ENCODE measurements around the gene SAP130. TPM values are rescaled to one million over a fixed set of nuclear protein-coding genes. Genes with fewer than 3 reads are reported as not detected.

SAP130 gene
- total and polyA plus RNA-seq, 2 of the 4 experiments (the other 2 are of a cell fraction): 6.1 to 17.1 TPM

DNA sequence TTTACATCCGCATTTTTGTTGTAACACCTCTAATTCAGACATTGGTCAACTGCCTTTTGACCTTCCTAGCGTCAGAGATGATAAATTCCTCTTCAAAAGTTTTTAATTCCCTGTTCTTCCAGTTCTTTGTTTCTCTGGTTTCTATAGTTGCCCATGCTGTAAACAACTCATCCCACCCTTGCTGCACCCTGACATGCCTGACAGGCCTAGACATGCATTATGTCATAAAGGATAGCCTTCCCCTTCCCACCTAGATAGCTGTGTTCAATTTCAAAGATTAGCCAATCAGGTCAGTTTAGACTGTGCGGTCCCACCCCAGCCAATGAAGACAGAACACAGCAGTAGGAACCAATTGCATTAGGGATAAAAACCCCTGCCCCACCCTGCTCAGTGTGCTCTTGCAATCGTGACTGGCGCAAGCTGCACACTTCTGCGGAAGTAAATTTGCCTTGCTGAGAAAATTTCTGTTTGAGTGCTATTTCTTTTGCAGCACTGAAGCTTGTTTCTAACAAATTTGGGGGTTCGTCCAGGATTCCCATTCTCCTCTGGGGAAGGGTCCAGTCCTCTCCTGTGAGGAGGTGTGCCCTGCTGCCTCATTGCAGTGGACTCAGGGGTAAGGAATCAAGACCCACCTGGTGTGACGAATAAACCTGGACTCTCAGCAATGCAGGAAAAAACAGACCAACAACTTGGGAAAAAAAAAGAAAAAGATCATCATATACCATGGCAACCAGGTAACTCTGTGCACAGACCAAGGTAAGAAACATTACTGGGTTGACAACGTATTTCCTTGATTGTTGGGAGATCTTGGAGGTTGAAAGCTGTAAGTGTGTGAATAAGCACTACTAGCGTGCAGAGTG, 9.1 kb upstream of the SAP130 start (continued):
- TF ChIP-seq RFX5 (IDR thresholded peaks at IDR 0.05; ENCODE audit: low read depth, low read length): no peak

DNA sequence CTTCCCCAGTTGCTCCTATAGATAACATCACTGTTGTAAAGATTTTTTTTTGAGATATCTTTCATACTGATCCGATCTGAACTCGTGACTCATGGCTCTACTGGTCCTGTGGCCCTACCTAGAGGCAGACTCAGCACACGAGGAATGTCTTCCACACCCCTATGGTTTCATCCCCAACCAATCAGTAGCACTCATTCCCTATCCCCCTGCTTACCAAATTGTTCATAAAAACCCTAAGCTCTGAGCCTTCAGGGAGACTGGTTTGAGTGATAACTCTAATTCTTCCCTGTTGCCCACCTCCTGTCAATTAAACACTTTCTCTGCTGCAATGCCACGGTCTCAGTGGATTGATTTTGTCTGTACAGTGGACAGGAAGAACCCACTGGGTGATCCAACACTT, 4.2 kb upstream of the SAP130 start:
- ChIA-PET CTCF (no interaction called here), POLR2A (ENCODE audit: unreplicated experiment) (no interaction called here)
- no peak overlapping the region for H2BK20ac ChIP-seq (ENCODE audit: low read depth, low read length)
- H3K4ac ChIP-seq (ENCODE audit: low read depth, low read length): no peak overlapping the region
- H4K8ac ChIP-seq (ENCODE audit: low read depth in 2 of 2, low read length in 2 of 2): no peak overlapping the region
- H2AK5ac ChIP-seq (ENCODE audit: low read depth, low read length): no peak overlapping the region
- no peak overlapping the region for H3K4me2 ChIP-seq (ENCODE audit: low read depth, low read length)
- no peak overlapping the region for H3K27ac ChIP-seq (ENCODE audit: insufficient read depth, low read length)
- H4K5ac ChIP-seq (ENCODE audit: low read depth, low read length): no peak overlapping the region
- H3K56ac ChIP-seq (ENCODE audit: extremely low read depth, insufficient read depth, low read length): no peak overlapping the region
- H2BK120ac ChIP-seq (ENCODE audit: low read depth, low read length): no peak overlapping the region
- no peak overlapping the region for H3K18ac ChIP-seq (ENCODE audit: low read depth, low read length)
- H3K23ac ChIP-seq (ENCODE audit: low read depth, low read length): no peak overlapping the region
- peaks cover 2% of the 10 kb centered on the region; the same call in 1 of the 2 replicates for H3K4me1 ChIP-seq (ENCODE audit: control insufficient read depth, insufficient read depth, low read length)
- intact Hi-C loops (cut with micrococcal nuclease) (no loop called here), in situ Hi-C loops (cut with MboI; ENCODE audit: low sequenced_read_pairs) (no loop called here), dilution Hi-C loops (cut with HindIII; ENCODE audit: low sequenced_read_pairs, unreplicated experiment) (no loop called here)
- no peaks in the 10 kb centered on the region for H4K20me1 ChIP-seq (ENCODE audit: insufficient read depth, low read length)
- H2BK15ac ChIP-seq (ENCODE audit: low read depth, low read length): no peak overlapping the region
- no TSS peak for BruUV-seq (replicated peaks)
- H2AFZ ChIP-seq (replicated peaks; ENCODE audit: low read length, poor library complexity): no peak overlapping the region
- H3K79me1 ChIP-seq (ENCODE audit: low read depth in 1 of 2, low read length in 2 of 2): no peaks in the 10 kb centered on the region
- no peak overlapping the region for H3K4me3 ChIP-seq (ENCODE audit: insufficient read depth, low read depth, low read length)
- DNase-seq: no peak
- ATAC-seq (ENCODE audit: low read depth): no peak
- WGBS, 2 experiments (ENCODE audit: extremely low coverage in 2 of 2, insufficient read length in 1 of 2): no CpG with 5 or more reads among the region's 4 CpGs
- no peak overlapping the region for H2BK5ac ChIP-seq (ENCODE audit: low read depth, low read length, poor library complexity, severe bottlenecking)
- no peaks in the 10 kb centered on the region for H3K9me1 ChIP-seq (ENCODE audit: insufficient read depth, low read length)
- H3K36me3 ChIP-seq (ENCODE audit: control insufficient read depth, insufficient read depth, low read length): no peaks in the 10 kb centered on the region
- H2AK9ac ChIP-seq (replicated peaks; ENCODE audit: low read depth, low read length, poor library complexity): no peak overlapping the region
- no peak overlapping the region for H3K14ac ChIP-seq (replicated peaks; ENCODE audit: low read depth, low read length)
- H3K9me3 ChIP-seq (ENCODE audit: control insufficient read depth, insufficient read depth, low read length): peaks cover 14% of the 10 kb centered on the region
- H3K27me3 ChIP-seq (ENCODE audit: control insufficient read depth, insufficient read depth, low read length): no peaks in the 10 kb centered on the region
- H4K91ac ChIP-seq (ENCODE audit: insufficient read depth, low read depth, low read length): no peak overlapping the region
- no peak overlapping the region for H3K9ac ChIP-seq (ENCODE audit: low read depth, low read length)
- TF ChIP-seq, protein P1, sequence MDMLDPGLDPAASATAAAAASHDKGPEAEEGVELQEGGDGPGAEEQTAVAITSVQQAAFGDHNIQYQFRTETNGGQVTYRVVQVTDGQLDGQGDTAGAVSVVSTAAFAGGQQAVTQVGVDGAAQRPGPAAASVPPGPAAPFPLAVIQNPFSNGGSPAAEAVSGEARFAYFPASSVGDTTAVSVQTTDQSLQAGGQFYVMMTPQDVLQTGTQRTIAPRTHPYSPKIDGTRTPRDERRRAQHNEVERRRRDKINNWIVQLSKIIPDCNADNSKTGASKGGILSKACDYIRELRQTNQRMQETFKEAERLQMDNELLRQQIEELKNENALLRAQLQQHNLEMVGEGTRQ (IDR thresholded peaks at IDR 0.05; ENCODE audit: low read depth, low read length): no peak
- TF ChIP-seq CEBPB (IDR thresholded peaks at IDR 0.05; ENCODE audit: low read depth, low read length): no peak
- TF ChIP-seq FOS (IDR thresholded peaks at IDR 0.05; ENCODE audit: low read depth, low read length): no peak
- TF ChIP-seq SMC3 (IDR thresholded peaks at IDR 0.05; ENCODE audit: low read depth, low read length): no peak
- TF ChIP-seq, protein P2, sequence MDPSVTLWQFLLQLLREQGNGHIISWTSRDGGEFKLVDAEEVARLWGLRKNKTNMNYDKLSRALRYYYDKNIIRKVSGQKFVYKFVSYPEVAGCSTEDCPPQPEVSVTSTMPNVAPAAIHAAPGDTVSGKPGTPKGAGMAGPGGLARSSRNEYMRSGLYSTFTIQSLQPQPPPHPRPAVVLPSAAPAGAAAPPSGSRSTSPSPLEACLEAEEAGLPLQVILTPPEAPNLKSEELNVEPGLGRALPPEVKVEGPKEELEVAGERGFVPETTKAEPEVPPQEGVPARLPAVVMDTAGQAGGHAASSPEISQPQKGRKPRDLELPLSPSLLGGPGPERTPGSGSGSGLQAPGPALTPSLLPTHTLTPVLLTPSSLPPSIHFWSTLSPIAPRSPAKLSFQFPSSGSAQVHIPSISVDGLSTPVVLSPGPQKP (IDR thresholded peaks at IDR 0.05; ENCODE audit: borderline replicate concordance, low read depth, low read length): no peak
- TF ChIP-seq MAZ (IDR thresholded peaks at IDR 0.05; ENCODE audit: borderline replicate concordance, low read depth, low read length): no peak
- no peak for TF ChIP-seq NFE2L2 (IDR thresholded peaks at IDR 0.05; ENCODE audit: low read depth, low read length)
- TF ChIP-seq MXI1 (IDR thresholded peaks at IDR 0.05; ENCODE audit: borderline replicate concordance, low read depth, low read length): no peak
- no peak for TF ChIP-seq CHD1 (IDR thresholded peaks at IDR 0.05; ENCODE audit: low read depth, low read length)
- TF ChIP-seq RFX5 (IDR thresholded peaks at IDR 0.05; ENCODE audit: low read depth, low read length): no peak
- TF ChIP-seq MAFK (IDR thresholded peaks at IDR 0.05; ENCODE audit: low read depth, low read length): no peak
- TF ChIP-seq BHLHE40 (IDR thresholded peaks at IDR 0.05; ENCODE audit: low read depth, low read length): no peak

Data from IMR-90 (cell line).